H1 (cell line): ENCODE measurements around the gene BRCA2. TPM values are rescaled to one million over a fixed set of nuclear protein-coding genes. Genes with fewer than 3 reads are reported as not detected.

Experiments used
- CTCF ChIA-PET: fragments of 300-600 bp; sonication (Branson Sonifier 250); formaldehyde crosslinking; loops from one replicate; lab custom pipeline; 2021; ENCODE audit not compliant: partially characterized antibody; lab: Charles Lee
- POLR2A ChIA-PET: fragments of 300-600 bp; sonication (Branson Sonifier 250); formaldehyde crosslinking; loops from one replicate; lab custom pipeline; 2021; ENCODE audit warnings: inconsistent platforms; ENCODE audit not compliant: partially characterized antibody; lab: Charles Lee
- DNase-seq, 2 experiments: peaks; one replicate each; pipeline versions ENCODE4 v3.0.0 to v3.0.0-alpha.2; 2010 to 2022; ENCODE audit warnings: low spot score in 2 of 2, low read depth in 1 of 2, mixed read lengths in 1 of 2
- FAIRE-seq: peaks from 2 replicates; lab custom pipeline; 2011; peaks lifted over from hg19 to GRCh38; lab: Jason Lieb, UNC
- H2AFZ ChIP-seq: 2 replicates; pipeline ENCODE4 v1.8.1; 2012; ENCODE audit warnings: low read length, inconsistent platforms
- H2AK5ac ChIP-seq: 2 replicates; pipeline ENCODE4 v1.6.1; 2013; ENCODE audit warnings: low read depth, low read length
- H2BK120ac ChIP-seq: replicated peaks from 2 replicates; pipeline ENCODE3; 2013; ENCODE audit warnings: low read depth, low read length, inconsistent platforms
- H2BK12ac ChIP-seq: 2 replicates; pipeline ENCODE4 v1.6.1; 2013; ENCODE audit warnings: low read depth, low read length
- H2BK15ac ChIP-seq: 2 replicates; pipeline ENCODE4 v1.6.1; 2013; ENCODE audit warnings: low read length
- H2BK20ac ChIP-seq: 2 replicates; pipeline ENCODE4 v1.6.1; 2013; ENCODE audit warnings: low read length
- H2BK5ac ChIP-seq: 2 replicates; pipeline ENCODE4 v1.6.1; 2013; ENCODE audit warnings: low read depth, low read length
- H3K14ac ChIP-seq: 2 replicates; pipeline ENCODE4 v1.6.1; 2013; ENCODE audit warnings: inconsistent platforms; ENCODE audit not compliant: insufficient read length
- H3K18ac ChIP-seq: 2 replicates; pipeline ENCODE4 v1.6.1; 2013; ENCODE audit warnings: low read length; ENCODE audit errors: extremely low read depth
- H3K23ac ChIP-seq: 2 replicates; pipeline ENCODE4 v1.6.1; 2013; ENCODE audit warnings: inconsistent platforms; ENCODE audit not compliant: insufficient read length
- H3K23me2 ChIP-seq: 2 replicates; pipeline ENCODE4 v1.6.1; 2013; ENCODE audit warnings: low read depth, low read length
- H3K27ac ChIP-seq: 2 replicates; pipeline ENCODE4 v1.6.1; 2011; ENCODE audit warnings: low read depth, low read length, inconsistent platforms
- H3K27me3 ChIP-seq, 4 experiments: replicated peaks in 1 of 4; 1 replicate in 1 of 4; 2 replicates in 3 of 4; pipeline versions ENCODE4 v1.6.1 to v1.8.1; 2011 to 2013; ENCODE audit warnings: low read length in 3 of 4, mild to moderate bottlenecking in 3 of 4, inconsistent platforms in 2 of 4, mixed read lengths in 2 of 4, moderate library complexity in 1 of 4; ENCODE audit not compliant: control insufficient read depth in 3 of 4, insufficient read depth in 3 of 4; ENCODE audit errors: extremely low read depth in 1 of 4
- H3K36me3 ChIP-seq, 4 experiments: 2 replicates each; pipeline versions ENCODE4 v1.6.1 to v1.8.1; 2011 to 2013; ENCODE audit warnings: mild to moderate bottlenecking in 4 of 4, low read length in 3 of 4, moderate library complexity in 2 of 4, control low read depth in 1 of 4, inconsistent platforms in 1 of 4; ENCODE audit not compliant: insufficient read depth in 4 of 4, control insufficient read depth in 2 of 4
- H3K4ac ChIP-seq: replicated peaks from 2 replicates; pipeline ENCODE3; 2013; ENCODE audit warnings: low read length, low read depth, mixed read lengths, inconsistent platforms; ENCODE audit not compliant: insufficient read length
- H3K4me1 ChIP-seq, 4 experiments: replicated peaks in 1 of 4; 1 replicate in 1 of 4; 2 replicates in 3 of 4; pipeline versions ENCODE4 v1.6.1 to v1.8.1; 2011 to 2013; ENCODE audit warnings: low read length in 3 of 4, inconsistent platforms in 2 of 4, mixed read lengths in 1 of 4; ENCODE audit not compliant: insufficient read depth in 4 of 4, control insufficient read depth in 3 of 4
- H3K4me2 ChIP-seq, 2 experiments: 2 replicates each; pipeline versions ENCODE4 v1.6.1 to v1.8.1; 2011 to 2013; ENCODE audit warnings: low read depth in 2 of 2, low read length in 2 of 2, control low read depth in 1 of 2, inconsistent platforms in 1 of 2, mild to moderate bottlenecking in 1 of 2; ENCODE audit not compliant: insufficient read depth in 1 of 2
- H3K4me3 ChIP-seq, 4 experiments: fragments of 200-600, 300-600 bp in 1 of 4; sonication (generic), shearing (Covaris generic), sonication (Bioruptor Twin) in 1 of 4; 2 replicates each; pipeline versions ENCODE4 v1.5.1 to v1.8.1; 2011 to 2016; ENCODE audit warnings: low read length in 4 of 4, low read depth in 3 of 4, control low read depth in 2 of 4, inconsistent platforms in 2 of 4, mild to moderate bottlenecking in 2 of 4, mixed read lengths in 1 of 4, moderate library complexity in 1 of 4; ENCODE audit not compliant: insufficient read depth in 2 of 4; ENCODE audit errors: extremely low read depth in 1 of 4
- H3K56ac ChIP-seq: replicated peaks from 2 replicates; pipeline ENCODE3; 2013; ENCODE audit warnings: low read depth, mild to moderate bottlenecking, mixed read lengths, low read length, inconsistent platforms; ENCODE audit not compliant: insufficient read length
- H3K79me1 ChIP-seq: 2 replicates; pipeline ENCODE4 v1.6.1; 2013; ENCODE audit warnings: low read depth, low read length, control low read depth
- H3K79me2 ChIP-seq, 2 experiments: 2 replicates each; pipeline versions ENCODE4 v1.6.1 to v1.8.1; 2012 to 2013; ENCODE audit warnings: low read length in 2 of 2, mild to moderate bottlenecking in 2 of 2, inconsistent platforms in 1 of 2; ENCODE audit not compliant: insufficient read depth in 2 of 2, control insufficient read depth in 1 of 2
- H3K9ac ChIP-seq, 4 experiments: replicated peaks in 1 of 4; 1 replicate in 1 of 4; 2 replicates in 3 of 4; pipeline versions ENCODE4 v1.6.1 to v1.8.1; 2011 to 2013; ENCODE audit warnings: low read depth in 3 of 4, low read length in 3 of 4, control low read depth in 2 of 4, mild to moderate bottlenecking in 2 of 4, moderate library complexity in 2 of 4, inconsistent platforms in 1 of 4; ENCODE audit errors: extremely low read depth in 1 of 4
- H3K9me3 ChIP-seq, 2 experiments: 2 replicates each; pipeline versions ENCODE4 v1.6.1 to v1.8.1; 2012 to 2013; ENCODE audit warnings: mild to moderate bottlenecking in 2 of 2, moderate library complexity in 2 of 2, control low read depth in 1 of 2, inconsistent platforms in 1 of 2, low read depth in 1 of 2, low read length in 1 of 2, mixed read lengths in 1 of 2; ENCODE audit not compliant: insufficient read depth in 2 of 2
- H4K20me1 ChIP-seq, 2 experiments: replicated peaks in 1 of 2; 2 replicates each; pipeline versions ENCODE3 to v1.8.1; 2011 to 2013; ENCODE audit warnings: inconsistent platforms in 2 of 2, low read length in 2 of 2, mild to moderate bottlenecking in 1 of 2; ENCODE audit not compliant: insufficient read depth in 2 of 2, control insufficient read depth in 1 of 2
- H4K5ac ChIP-seq: 2 replicates; pipeline ENCODE4 v1.6.1; 2013; ENCODE audit warnings: low read length, low read depth, mixed read lengths, inconsistent platforms; ENCODE audit not compliant: insufficient read length
- H4K8ac ChIP-seq: 2 replicates; pipeline ENCODE4 v1.8.0; 2013; ENCODE audit warnings: mild to moderate bottlenecking, moderate library complexity, low read length, inconsistent platforms; ENCODE audit not compliant: insufficient read depth; ENCODE audit errors: extremely low read depth
- H4K91ac ChIP-seq: replicated peaks from 2 replicates; pipeline ENCODE3; 2013; ENCODE audit warnings: low read length, mixed read lengths, inconsistent platforms; ENCODE audit not compliant: insufficient read length
- CBX5 ChIP-seq: fragments of 300-800, 300-1000 bp; sonication (generic); IDR thresholded peaks from 2 replicates; pipeline ENCODE4 v1.7.1; 2016; ENCODE audit warnings: antibody characterized with exemption, low read length, low read depth
- EGR1 ChIP-seq: IDR thresholded peaks from 2 replicates; pipeline ENCODE4 v1.6.1; 2011; ENCODE audit warnings: low read depth, low read length, borderline replicate concordance
- EP300 ChIP-seq, 2 experiments: IDR thresholded peaks; 1 replicate in 1 of 2; 2 replicates in 1 of 2; pipeline ENCODE4 v1.6.1; 2011 to 2012; ENCODE audit warnings: low read depth in 2 of 2, low read length in 2 of 2, mild to moderate bottlenecking in 2 of 2, borderline replicate concordance in 1 of 2, inconsistent platforms in 1 of 2, moderate library complexity in 1 of 2
- JUND ChIP-seq: IDR thresholded peaks from 2 replicates; pipeline ENCODE4 v1.6.1; 2011; ENCODE audit warnings: mild to moderate bottlenecking, improper control_type of control experiment, low read length
- RAD21 ChIP-seq, 2 experiments: IDR thresholded peaks in 1 of 2; conservative IDR thresholded peaks in 1 of 2; 2 replicates each; pipeline ENCODE4 v1.6.1; 2011; ENCODE audit warnings: low read depth in 2 of 2, low read length in 2 of 2, improper control_type of control experiment in 1 of 2, inconsistent platforms in 1 of 2, mild to moderate bottlenecking in 1 of 2, moderate library complexity in 1 of 2
- WGBS, 2 experiments: shearing (Covaris generic) in 1 of 2; methylation state at CpG; one replicate each; pipeline versions ENCODE4 v1.1.6 to v1.1.7; 2013 to 2015; ENCODE audit warnings: low lambda C conversion rate in 2 of 2, mixed read lengths in 2 of 2, inconsistent platforms in 1 of 2, low coverage in 1 of 2, missing lambda C conversion rate in 1 of 2; ENCODE audit not compliant: insufficient replicate concordance in 2 of 2, insufficient coverage in 1 of 2, insufficient read length in 1 of 2; ENCODE audit errors: extremely low coverage in 1 of 2, missing lambda C conversion rate in 1 of 2; 5-methylcytosine and 5-hydroxymethylcytosine counted together
- polyA plus RNA-seq, 7 experiments: library from polyadenylated mRNA; depleted of rRNA in 3 of 7; stranded (reverse) in 5 of 7; unstranded in 2 of 7; fragments of >200 nt in 5 of 7; fragments of 200-250 nt in 2 of 7; gene quantifications; 1 replicate in 5 of 7; 2 replicates in 1 of 7; 4 replicates in 1 of 7; pipeline versions ENCODE4 v1.2.1 to v1.2.3, GENCODE V29; 2011 to 2013; ENCODE audit warnings: missing spikeins in 2 of 7, mixed read lengths in 2 of 7
- total RNA-seq: library from RNA; stranded (reverse); fragmentation: NEBNext Ultra II Directional; extraction: Animal tissue kit (Norgen Biotek cat#: 25700); gene quantifications from 2 replicates; pipeline ENCODE4 v1.2.1, GENCODE V29; 2021
- TF ChIP-seq, protein P1 (sequence below): IDR thresholded peaks from 2 replicates; pipeline ENCODE4 v1.6.1; 2012; ENCODE audit warnings: inconsistent platforms
- TF ChIP-seq, protein P2 (sequence below): IDR thresholded peaks from 2 replicates; pipeline ENCODE4 v1.6.1; 2011; ENCODE audit warnings: low read length, improper control_type of control experiment

The BRCA2 gene
- total and polyA plus RNA-seq, 2 of the 8 experiments (the other 6 are each of a cell fraction or from before 2014, with no cell fraction given) = 4.2 to 24.9 TPM

DNA sequence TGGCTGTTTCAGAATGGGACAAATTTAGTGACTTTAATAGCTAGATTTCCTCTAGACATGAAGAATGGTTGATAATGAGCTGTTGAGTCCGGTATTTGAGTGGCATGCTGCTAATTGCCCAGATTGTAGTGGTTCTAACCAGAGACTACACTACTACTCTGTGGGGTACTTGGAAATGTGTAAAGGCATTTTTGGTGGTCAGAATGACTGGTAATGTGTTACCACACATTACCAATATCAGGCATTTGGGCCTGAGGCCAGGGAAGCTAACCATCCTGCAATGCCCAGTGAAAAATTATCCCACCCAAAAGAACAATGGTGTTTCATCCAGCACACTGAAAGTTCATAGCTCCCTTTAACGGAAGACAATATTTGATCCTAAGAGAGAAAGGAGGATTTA lies 130.2 kb downstream of the BRCA2 start:
- H3K4me2 ChIP-seq = no peak overlapping the region
- no peaks in the 10 kb centered on the region for H3K4me1 ChIP-seq
- 93% methylated on average over 2 of the region's 2 CpGs; no CpG with 5 or more reads in 1 of the 2 experiments for WGBS, 2 experiments
- H3K18ac ChIP-seq = no peak overlapping the region
- H3K4me3 ChIP-seq = no peak overlapping the region
- H3K23me2 ChIP-seq = no peaks in the 10 kb centered on the region
- no peak overlapping the region for H2BK12ac ChIP-seq
- H3K79me2 ChIP-seq = no peaks in the 10 kb centered on the region
- ChIA-PET CTCF (no interaction called here), POLR2A (no interaction called here)
- FAIRE-seq (no peak), DNase-seq (no peak)
- no peaks in the 10 kb centered on the region for H3K79me1 ChIP-seq
- no peak overlapping the region for H2BK120ac ChIP-seq
- no peak overlapping the region for H2AFZ ChIP-seq
- H3K36me3 ChIP-seq = no peaks in the 10 kb centered on the region
- H3K9ac ChIP-seq = no peak overlapping the region
- no peak overlapping the region for H4K91ac ChIP-seq
- no peaks in the 10 kb centered on the region for H4K20me1 ChIP-seq
- H3K23ac ChIP-seq = no peak overlapping the region
- H2BK5ac ChIP-seq = no peak overlapping the region
- H3K9me3 ChIP-seq = no peaks in the 10 kb centered on the region
- no peak overlapping the region for H3K14ac ChIP-seq
- no peak overlapping the region for H3K27ac ChIP-seq
- H3K56ac ChIP-seq = no peak overlapping the region
- H2BK20ac ChIP-seq = no peak overlapping the region
- H3K4ac ChIP-seq = no peak overlapping the region
- no peak overlapping the region for H4K8ac ChIP-seq
- H4K5ac ChIP-seq = no peak overlapping the region
- no peak overlapping the region for H2AK5ac ChIP-seq
- no peak overlapping the region for H2BK15ac ChIP-seq
- no peak for TF ChIP-seq EGR1
- no peak for TF ChIP-seq JUND
- TF ChIP-seq RAD21 (IDR thresholded peaks at IDR 0.05 in 1 of 2, conservative IDR thresholded peaks at IDR 0.05 in 1 of 2; ENCODE audit: low read depth in 2 of 2, low read length in 2 of 2) = no peak
- no peak for TF ChIP-seq EP300 (IDR thresholded peaks at IDR 0.05; ENCODE audit: borderline replicate concordance in 1 of 2, low read depth in 2 of 2, low read length in 2 of 2)
- TF ChIP-seq, protein P1, sequence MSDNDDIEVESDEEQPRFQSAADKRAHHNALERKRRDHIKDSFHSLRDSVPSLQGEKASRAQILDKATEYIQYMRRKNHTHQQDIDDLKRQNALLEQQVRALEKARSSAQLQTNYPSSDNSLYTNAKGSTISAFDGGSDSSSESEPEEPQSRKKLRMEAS = no peak
- TF ChIP-seq, protein P2, sequence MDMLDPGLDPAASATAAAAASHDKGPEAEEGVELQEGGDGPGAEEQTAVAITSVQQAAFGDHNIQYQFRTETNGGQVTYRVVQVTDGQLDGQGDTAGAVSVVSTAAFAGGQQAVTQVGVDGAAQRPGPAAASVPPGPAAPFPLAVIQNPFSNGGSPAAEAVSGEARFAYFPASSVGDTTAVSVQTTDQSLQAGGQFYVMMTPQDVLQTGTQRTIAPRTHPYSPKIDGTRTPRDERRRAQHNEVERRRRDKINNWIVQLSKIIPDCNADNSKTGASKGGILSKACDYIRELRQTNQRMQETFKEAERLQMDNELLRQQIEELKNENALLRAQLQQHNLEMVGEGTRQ = no peak
- no peak for TF ChIP-seq CBX5
- no peaks in the 10 kb centered on the region for H3K27me3 ChIP-seq
